ENCODE measurements around the gene SNX22.

DNA sequence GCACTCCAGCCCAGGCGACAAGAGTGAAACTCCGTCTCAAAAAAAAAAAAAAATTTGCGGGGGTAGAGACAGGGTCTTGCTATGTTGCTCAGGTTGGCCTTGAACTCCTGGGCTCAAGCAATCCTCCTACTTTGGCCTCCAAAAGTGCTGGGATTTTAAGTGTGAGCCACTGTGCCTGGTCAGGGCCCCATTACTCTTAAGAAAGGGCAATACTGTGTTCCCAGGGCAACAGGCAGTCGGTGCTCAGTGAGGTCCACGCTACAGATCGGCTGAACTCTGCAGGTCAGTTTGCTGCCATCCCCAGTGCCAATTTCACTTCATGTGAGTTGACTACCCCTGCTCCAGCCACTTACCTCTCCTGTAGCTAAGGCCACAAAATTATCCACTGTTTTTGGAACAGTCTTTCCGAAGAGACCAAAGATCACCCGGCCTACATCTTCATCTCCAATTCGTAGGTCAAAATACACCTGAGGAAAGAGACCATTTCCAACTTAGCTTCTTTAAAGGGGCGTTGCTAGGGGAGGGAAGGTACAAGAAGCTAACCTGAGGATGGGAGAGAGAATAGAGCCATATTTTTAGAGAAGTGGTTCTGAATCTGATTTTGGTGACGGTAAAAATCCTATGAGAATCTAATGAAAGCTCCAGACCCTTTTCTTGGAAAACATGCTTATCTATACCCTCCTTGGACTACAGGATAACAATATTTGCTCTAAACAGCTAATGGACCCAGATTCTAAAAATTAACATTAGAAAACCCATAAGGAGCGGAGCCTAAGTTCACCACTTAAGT, 10.4 kb downstream of the SNX22 start:
- TF ChIP-seq, protein P1, sequence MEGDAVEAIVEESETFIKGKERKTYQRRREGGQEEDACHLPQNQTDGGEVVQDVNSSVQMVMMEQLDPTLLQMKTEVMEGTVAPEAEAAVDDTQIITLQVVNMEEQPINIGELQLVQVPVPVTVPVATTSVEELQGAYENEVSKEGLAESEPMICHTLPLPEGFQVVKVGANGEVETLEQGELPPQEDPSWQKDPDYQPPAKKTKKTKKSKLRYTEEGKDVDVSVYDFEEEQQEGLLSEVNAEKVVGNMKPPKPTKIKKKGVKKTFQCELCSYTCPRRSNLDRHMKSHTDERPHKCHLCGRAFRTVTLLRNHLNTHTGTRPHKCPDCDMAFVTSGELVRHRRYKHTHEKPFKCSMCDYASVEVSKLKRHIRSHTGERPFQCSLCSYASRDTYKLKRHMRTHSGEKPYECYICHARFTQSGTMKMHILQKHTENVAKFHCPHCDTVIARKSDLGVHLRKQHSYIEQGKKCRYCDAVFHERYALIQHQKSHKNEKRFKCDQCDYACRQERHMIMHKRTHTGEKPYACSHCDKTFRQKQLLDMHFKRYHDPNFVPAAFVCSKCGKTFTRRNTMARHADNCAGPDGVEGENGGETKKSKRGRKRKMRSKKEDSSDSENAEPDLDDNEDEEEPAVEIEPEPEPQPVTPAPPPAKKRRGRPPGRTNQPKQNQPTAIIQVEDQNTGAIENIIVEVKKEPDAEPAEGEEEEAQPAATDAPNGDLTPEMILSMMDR (conservative IDR thresholded peaks at IDR 0.05), result no peak
- TF ChIP-seq EZH2 (IDR thresholded peaks at IDR 0.05; ENCODE audit: low read depth), result no peak
